HG02763 (cell line): Measurements from ENCODE around the gene CYP24A1.
A peak's percentile ranks its signal among the peaks of the same experiment; 100 is the strongest.

Source experiments
- ATAC-seq: cut with Tn5 transposase; IDR thresholded peaks from one replicate; pipeline ENCODE4 v1.9.1; 2021; ENCODE audit warnings: mild to moderate bottlenecking, moderate library complexity; ENCODE audit not compliant: unreplicated experiment

Gene CYP24A1

GRCh38 chr20:54173653-54174456 is at the start of gene CYP24A1:
Gene CYP24A1, minus strand, starts transcription at chr20:54173986. Its CDS starts 407 bp downstream, at chr20:54173579.
- no peak for ATAC-seq

GRCh38 chr20:54223285-54223684 is 49.5 kb upstream of the CYP24A1 start:
- no peak for ATAC-seq

- no peak for ATAC-seq
Measured at GRCh38 chr20:54221996-54222890, 48.5 kb upstream of the CYP24A1 start.

GRCh38 chr20:54221353-54221752 is 47.6 kb upstream of the CYP24A1 start:
- ATAC-seq, result no peak

GRCh38 chr20:54220722-54221121 is 46.9 kb upstream of the CYP24A1 start:
- no peak for ATAC-seq

- no peak for ATAC-seq
Measured at GRCh38 chr20:54219751-54220426, 46.1 kb upstream of the CYP24A1 start.

GRCh38 chr20:54218470-54218869 is 44.7 kb upstream of the CYP24A1 start:
- no peak for ATAC-seq

GRCh38 chr20:54217762-54218161 is 44.0 kb upstream of the CYP24A1 start:
- no peak for ATAC-seq

- ATAC-seq, result no peak
Measured at GRCh38 chr20:54215157-54215789, 41.5 kb upstream of the CYP24A1 start.

- ATAC-seq, result no peak
Measured at GRCh38 chr20:54214566-54214965, 40.8 kb upstream of the CYP24A1 start.

- no peak for ATAC-seq
Measured at GRCh38 chr20:54212871-54213270, 39.1 kb upstream of the CYP24A1 start.

GRCh38 chr20:54212226-54212625 is 38.4 kb upstream of the CYP24A1 start:
- no peak for ATAC-seq

GRCh38 chr20:54209216-54209813 is 35.5 kb upstream of the CYP24A1 start:
- ATAC-seq, result no peak

GRCh38 chr20:54208548-54209176 is 34.9 kb upstream of the CYP24A1 start:
- ATAC-seq, result no peak

GRCh38 chr20:54207743-54208547 is 34.2 kb upstream of the CYP24A1 start, which contains the start of gene PFDN4:
Gene PFDN4, plus strand, starts transcription at chr20:54208087. Its CDS starts 14 bp downstream, at chr20:54208101.
- ATAC-seq, result peak; percentile 96

- no peak for ATAC-seq
Measured at GRCh38 chr20:54207053-54207742, 33.4 kb upstream of the CYP24A1 start.

- ATAC-seq, result no peak
Measured at GRCh38 chr20:54205450-54205849, 31.7 kb upstream of the CYP24A1 start.

- no peak for ATAC-seq
Measured at GRCh38 chr20:54204481-54204880, 30.7 kb upstream of the CYP24A1 start.
